ENCODE data around the gene MED13.

DNA sequence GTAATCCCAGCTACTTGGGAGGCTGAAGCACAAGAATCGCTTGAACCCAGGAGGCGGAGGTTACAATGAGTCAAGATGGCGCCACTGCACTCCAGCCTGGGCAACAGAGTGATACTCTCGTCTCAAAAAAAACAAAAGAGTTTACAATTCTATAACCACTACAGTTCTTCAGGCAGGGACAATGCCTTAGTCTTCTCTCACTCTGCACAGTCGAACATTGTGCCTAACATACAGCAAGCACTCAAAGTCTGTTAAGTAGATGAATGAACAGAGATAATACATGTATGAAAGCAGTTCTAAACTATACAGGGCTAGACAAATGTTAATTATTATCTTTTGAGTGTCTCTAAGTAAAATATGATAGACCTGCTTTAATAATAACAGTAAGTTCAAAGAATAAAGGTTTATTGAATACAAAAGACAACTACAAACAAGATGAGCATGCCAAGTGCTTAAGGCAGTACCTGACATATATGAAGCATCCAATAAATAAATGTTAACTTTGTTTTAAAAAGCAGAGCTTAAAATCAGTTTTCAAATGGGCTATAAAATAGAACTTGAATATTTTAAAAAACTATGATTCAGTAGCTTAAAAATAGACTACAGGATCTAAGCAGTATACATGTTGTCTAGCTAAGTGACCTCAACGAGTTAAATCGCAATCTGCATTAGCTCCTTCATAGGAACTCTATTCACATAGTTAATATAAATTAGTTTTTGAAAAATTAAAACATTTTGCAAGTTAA lies 156.6 kb downstream of the MED13 start:
- TF ChIP-seq CTCF (conservative IDR thresholded peaks at IDR 0.05 in 1 of 2, IDR thresholded peaks at IDR 0.05 in 1 of 2; ENCODE audit: low read depth in 1 of 2, low read length in 2 of 2) (no peak), EZH2 (IDR thresholded peaks at IDR 0.05; ENCODE audit: low read length, missing control alignments) (no peak)

Data from fibroblast of lung (primary cell).